ENCODE data around the gene NEDD8. TPM values are rescaled to one million over a fixed set of nuclear protein-coding genes. Genes with fewer than 3 reads are reported as not detected.
"Not testable (repeated sequence)": the region's sequence is repeated elsewhere in the genome, so short reads cannot be mapped to it uniquely, and the experiment has no call there.

Gene NEDD8
- total RNA-seq, 2 donors from 2014 or later, result 127 to 148 TPM

- H3K4me1 Mint-ChIP-seq (ENCODE audit: low read depth), result peaks cover 40% of the 10 kb centered on the region
- H3K27me3 Mint-ChIP-seq (ENCODE audit: low read depth); ATAC-seq (replicated peaks in 1 of 2); H3K9me3 Mint-ChIP-seq; H3K4me3 Mint-ChIP-seq; H3K36me3 Mint-ChIP-seq (ENCODE audit: insufficient read depth in 2 of 2); DNase-seq: not testable (repeated sequence)
- H3K27ac Mint-ChIP-seq, result peak overlapping the region; percentile 93
These were observed 15.3 kb downstream of the NEDD8 start for GRCh38 chr14:24216876-24217275.

- peaks cover 45% of the 10 kb centered on the region for H3K4me1 Mint-ChIP-seq (ENCODE audit: low read depth)
- DNase-seq (no peak), ATAC-seq (replicated peaks in 1 of 2) (no peak)
- peak overlapping the region; percentile 93 for H3K27ac Mint-ChIP-seq
- peak overlapping the region; percentile 79 to 91 for H3K4me3 Mint-ChIP-seq
- no peaks in the 10 kb centered on the region for H3K27me3 Mint-ChIP-seq (ENCODE audit: low read depth)
- H3K36me3 Mint-ChIP-seq (ENCODE audit: insufficient read depth in 2 of 2), result peaks cover 5% of the 10 kb centered on the region in 2 donors
- no peaks in the 10 kb centered on the region for H3K9me3 Mint-ChIP-seq
These were observed 15.8 kb downstream of the NEDD8 start for GRCh38 chr14:24216345-24216699.

- DNase-seq (peak; percentile 88 to 89), ATAC-seq (replicated peaks in 1 of 2) (peak; percentile 76 to 77)
- peaks cover 5 to 9% of the 10 kb centered on the region in 2 donors for H3K36me3 Mint-ChIP-seq (ENCODE audit: insufficient read depth in 2 of 2)
- peaks cover 50% of the 10 kb centered on the region for H3K4me1 Mint-ChIP-seq (ENCODE audit: low read depth)
- H3K9me3 Mint-ChIP-seq, result no peaks in the 10 kb centered on the region
- H3K4me3 Mint-ChIP-seq, result peak within 1 kb of the TSS; percentile 79 to 91
- H3K27ac Mint-ChIP-seq, result peak within 1 kb of the TSS; percentile 93
- no peaks in the 10 kb centered on the region for H3K27me3 Mint-ChIP-seq (ENCODE audit: low read depth)
These were observed 16.4 kb downstream of the NEDD8 start, which contains the start of gene MDP1 for GRCh38 chr14:24215495-24216344. Gene MDP1 (minus strand): TSS chr14:24216066. CDS start chr14:24215955, 111 bp downstream.

DNA sequence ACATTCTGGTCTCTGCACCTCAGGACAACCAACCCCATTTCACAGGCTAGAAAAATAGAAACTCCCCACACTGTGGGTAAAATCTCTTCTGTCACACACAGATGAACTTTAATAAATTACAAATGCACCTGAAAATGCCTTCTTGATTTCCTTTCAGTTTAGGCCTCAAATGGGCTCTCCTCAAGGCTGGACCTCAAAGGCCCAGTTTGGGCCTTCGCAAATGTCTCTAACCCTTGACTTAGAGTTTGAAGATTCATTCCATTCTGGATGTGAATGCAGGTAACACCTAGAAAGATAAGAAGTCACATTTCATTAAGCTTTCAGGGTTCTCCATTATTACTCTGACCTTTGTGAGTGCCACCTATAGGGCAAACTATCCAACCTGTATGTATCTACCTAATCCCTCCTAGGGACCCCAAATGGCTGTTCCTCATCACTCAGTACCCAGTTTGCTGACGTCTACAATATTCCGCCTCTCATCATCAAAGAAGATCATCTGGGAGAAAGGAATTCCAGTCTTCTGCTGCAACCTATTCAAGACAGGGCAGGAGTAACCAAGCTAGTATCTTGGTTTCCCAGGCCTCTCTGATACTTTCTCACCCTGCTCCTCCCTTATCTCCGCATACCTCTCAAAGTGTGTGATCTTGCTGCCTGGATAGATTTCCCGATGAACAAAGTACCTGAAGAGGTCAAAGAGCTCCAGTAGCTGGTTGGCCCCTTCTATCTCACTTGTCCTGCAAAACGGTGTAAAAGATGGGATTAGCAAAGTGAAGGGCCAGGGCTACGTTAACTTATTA, 18.1 kb downstream of the NEDD8 start:
- no peak for DNase-seq
- Mint-ChIP-seq H3K9me3 (no peaks in the 10 kb centered on the region), H3K4me3 (peak overlapping the region; percentile 79 to 91), H3K27ac (peak overlapping the region; percentile 93), H3K36me3 (ENCODE audit: insufficient read depth in 2 of 2) (peaks cover 13 to 16% of the 10 kb centered on the region in 2 donors), H3K27me3 (ENCODE audit: low read depth) (no peaks in the 10 kb centered on the region), H3K4me1 (ENCODE audit: low read depth) (peaks cover 58% of the 10 kb centered on the region)
- no peak for ATAC-seq (replicated peaks in 1 of 2)

DNA sequence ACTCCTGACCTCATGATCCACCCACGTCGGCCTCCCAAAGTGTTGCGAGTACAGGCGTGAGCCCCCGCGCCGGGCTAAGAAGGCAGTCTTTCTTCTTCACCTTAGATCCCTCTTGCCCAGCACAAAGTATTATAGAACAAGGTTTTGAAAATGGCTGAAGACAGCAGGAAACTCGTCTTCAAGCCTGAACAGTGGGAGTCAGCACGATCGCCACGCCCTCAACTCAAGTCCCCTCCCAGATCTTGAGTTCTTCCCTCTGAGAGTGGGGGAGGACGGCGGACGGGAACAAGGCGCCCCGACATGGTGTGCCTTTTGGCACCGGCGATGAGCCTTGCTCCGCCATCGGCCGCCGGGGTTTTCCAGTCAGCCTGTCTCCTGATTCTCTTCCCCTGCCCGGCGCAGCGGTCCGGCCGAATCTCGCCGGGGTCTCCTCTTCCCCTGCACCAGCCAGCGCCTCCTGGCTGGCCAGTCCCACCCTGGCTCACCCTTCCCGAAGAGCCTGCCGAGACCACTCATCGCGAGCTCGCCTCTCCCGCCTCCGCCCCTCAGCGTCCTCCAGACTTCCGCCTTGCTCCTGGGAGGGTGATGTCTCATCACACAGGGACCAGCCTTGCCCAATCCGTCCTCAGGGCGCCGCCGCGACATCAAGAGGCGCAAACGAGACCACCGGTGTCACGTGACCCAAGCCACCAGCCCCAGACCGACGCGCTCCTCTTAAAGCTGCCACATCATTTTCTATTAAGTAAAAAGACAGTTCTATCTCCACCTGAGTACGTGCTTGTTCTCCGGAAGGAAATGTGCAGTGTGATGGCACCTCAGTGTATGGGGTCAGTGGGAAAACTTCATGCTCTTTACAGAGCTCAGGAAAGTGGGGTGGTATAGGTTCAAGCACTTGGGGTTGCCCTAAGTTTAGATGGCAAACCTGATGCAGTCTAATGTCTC, 19.0 kb downstream of the NEDD8 start, which contains the start of gene CHMP4A:
CHMP4A (minus strand) TSS at position 565 of the 942 bp plus-strand sequence; CDS start at position 516, 49 bp downstream.
- DNase-seq (peak; percentile 96 to 98), ATAC-seq (replicated peaks in 1 of 2) (peak; percentile 86 to 88)
- Mint-ChIP-seq H3K4me1 (ENCODE audit: low read depth) (peaks cover 58% of the 10 kb centered on the region), H3K9me3 (no peaks in the 10 kb centered on the region), H3K27ac (peak within 1 kb of the TSS; percentile 93), H3K4me3 (peak within 1 kb of the TSS; percentile 79 to 91), H3K36me3 (ENCODE audit: insufficient read depth in 2 of 2) (peaks cover 13 to 19% of the 10 kb centered on the region in 2 donors), H3K27me3 (ENCODE audit: low read depth) (no peaks in the 10 kb centered on the region)

DNA sequence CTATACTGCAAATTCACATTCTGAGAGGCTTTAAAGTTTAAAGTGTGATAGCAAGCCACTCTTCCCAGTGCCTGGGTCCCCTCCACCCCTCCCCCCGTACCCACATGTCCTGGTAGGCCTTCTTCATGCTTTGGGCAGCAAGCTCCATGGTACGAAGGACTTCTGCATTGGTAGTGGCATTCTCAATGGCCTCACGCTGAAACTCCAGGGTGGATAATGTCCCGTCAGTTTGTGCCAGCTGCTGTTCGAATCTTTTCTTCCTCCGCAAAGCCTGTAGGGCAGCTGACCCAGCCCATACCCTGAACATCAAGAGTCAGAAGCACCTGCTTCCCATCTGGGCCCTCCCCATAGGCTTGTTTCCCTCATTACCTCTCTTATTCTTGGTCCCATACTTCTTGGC, 20.9 kb downstream of the NEDD8 start:
- H3K4me3 Mint-ChIP-seq, result no peak overlapping the region
- DNase-seq, result no peak
- peaks cover 18 to 33% of the 10 kb centered on the region in 2 donors for H3K36me3 Mint-ChIP-seq (ENCODE audit: insufficient read depth in 2 of 2)
- no peak for ATAC-seq (replicated peaks in 1 of 2)
- no peaks in the 10 kb centered on the region for H3K9me3 Mint-ChIP-seq
- H3K4me1 Mint-ChIP-seq (ENCODE audit: low read depth), result peaks cover 63% of the 10 kb centered on the region
- H3K27ac Mint-ChIP-seq, result no peak overlapping the region
- H3K27me3 Mint-ChIP-seq (ENCODE audit: low read depth), result no peaks in the 10 kb centered on the region

- H3K36me3 Mint-ChIP-seq (ENCODE audit: insufficient read depth in 2 of 2), result peaks cover 25 to 40% of the 10 kb centered on the region in 2 donors
- ATAC-seq (replicated peaks in 1 of 2) (no peak), DNase-seq (no peak)
- H3K4me3 Mint-ChIP-seq, result no peak overlapping the region
- peak overlapping the region; percentile 45 for H3K27ac Mint-ChIP-seq
- peaks cover 36% of the 10 kb centered on the region for H3K4me1 Mint-ChIP-seq (ENCODE audit: low read depth)
- H3K27me3 Mint-ChIP-seq (ENCODE audit: low read depth), result no peaks in the 10 kb centered on the region
- peaks cover 3 to 4% of the 10 kb centered on the region in 2 donors for H3K9me3 Mint-ChIP-seq
These were observed 24.5 kb downstream of the NEDD8 start for GRCh38 chr14:24207625-24208024.

- Mint-ChIP-seq H3K9me3 (peaks cover 3 to 5% of the 10 kb centered on the region in 2 donors), H3K36me3 (ENCODE audit: insufficient read depth in 2 of 2) (peaks cover 25 to 44% of the 10 kb centered on the region in 2 donors), H3K4me1 (ENCODE audit: low read depth) (peaks cover 31% of the 10 kb centered on the region), H3K27ac (peak overlapping the region; percentile 40), H3K27me3 (ENCODE audit: low read depth) (no peaks in the 10 kb centered on the region), H3K4me3 (no peak overlapping the region)
- ATAC-seq (replicated peaks in 1 of 2), result peak in 1 of 2 donors; percentile 41
- no peak for DNase-seq
These were observed 25.0 kb downstream of the NEDD8 start for GRCh38 chr14:24207104-24207551.

DNA sequence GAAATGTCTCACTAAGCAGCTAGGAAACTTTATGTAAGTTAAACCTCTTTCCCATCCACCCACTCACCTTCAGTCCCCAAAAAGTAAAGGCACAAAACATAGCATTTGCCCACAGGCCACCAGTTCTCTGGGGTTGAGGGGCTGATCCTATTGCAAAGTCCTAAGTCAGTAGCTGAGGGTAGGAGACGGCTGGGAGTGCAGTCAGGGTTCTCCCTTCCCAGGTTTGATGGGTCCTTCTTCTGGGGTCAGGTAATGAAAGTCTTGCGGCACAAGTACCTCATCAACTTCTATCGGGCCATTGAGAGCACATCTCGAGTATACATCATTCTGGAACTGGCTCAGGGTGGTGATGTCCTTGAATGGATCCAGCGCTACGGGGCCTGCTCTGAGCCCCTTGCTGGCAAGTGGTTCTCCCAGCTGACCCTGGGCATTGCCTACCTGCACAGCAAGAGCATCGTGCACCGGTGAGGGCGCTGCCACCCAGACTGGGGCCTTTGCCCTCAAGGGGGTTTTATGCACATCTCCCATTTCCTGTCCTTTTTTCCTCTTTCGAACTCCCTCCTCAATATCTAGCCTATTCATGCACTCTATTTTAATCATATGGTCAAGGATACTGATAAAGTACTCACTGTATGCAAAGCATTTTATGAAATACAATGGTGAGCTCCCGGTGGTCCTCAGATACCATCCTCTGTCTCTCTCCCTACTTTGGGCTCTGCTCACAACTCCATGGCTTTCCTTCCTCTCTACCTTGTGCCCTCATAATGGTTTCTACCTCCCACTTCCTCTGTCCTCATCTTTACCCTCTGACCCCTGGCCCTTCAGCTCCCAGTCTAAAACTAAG, 25.7 kb downstream of the NEDD8 start:
- peaks cover 24% of the 10 kb centered on the region for H3K4me1 Mint-ChIP-seq (ENCODE audit: low read depth)
- H3K4me3 Mint-ChIP-seq, result no peak overlapping the region
- peaks cover 27 to 47% of the 10 kb centered on the region in 2 donors for H3K36me3 Mint-ChIP-seq (ENCODE audit: insufficient read depth in 2 of 2)
- H3K9me3 Mint-ChIP-seq, result peaks cover 6 to 7% of the 10 kb centered on the region in 2 donors
- no peak for DNase-seq
- H3K27me3 Mint-ChIP-seq (ENCODE audit: low read depth), result no peaks in the 10 kb centered on the region
- ATAC-seq (replicated peaks in 1 of 2), result no peak
- H3K27ac Mint-ChIP-seq, result peak overlapping the region; percentile 40

DNA sequence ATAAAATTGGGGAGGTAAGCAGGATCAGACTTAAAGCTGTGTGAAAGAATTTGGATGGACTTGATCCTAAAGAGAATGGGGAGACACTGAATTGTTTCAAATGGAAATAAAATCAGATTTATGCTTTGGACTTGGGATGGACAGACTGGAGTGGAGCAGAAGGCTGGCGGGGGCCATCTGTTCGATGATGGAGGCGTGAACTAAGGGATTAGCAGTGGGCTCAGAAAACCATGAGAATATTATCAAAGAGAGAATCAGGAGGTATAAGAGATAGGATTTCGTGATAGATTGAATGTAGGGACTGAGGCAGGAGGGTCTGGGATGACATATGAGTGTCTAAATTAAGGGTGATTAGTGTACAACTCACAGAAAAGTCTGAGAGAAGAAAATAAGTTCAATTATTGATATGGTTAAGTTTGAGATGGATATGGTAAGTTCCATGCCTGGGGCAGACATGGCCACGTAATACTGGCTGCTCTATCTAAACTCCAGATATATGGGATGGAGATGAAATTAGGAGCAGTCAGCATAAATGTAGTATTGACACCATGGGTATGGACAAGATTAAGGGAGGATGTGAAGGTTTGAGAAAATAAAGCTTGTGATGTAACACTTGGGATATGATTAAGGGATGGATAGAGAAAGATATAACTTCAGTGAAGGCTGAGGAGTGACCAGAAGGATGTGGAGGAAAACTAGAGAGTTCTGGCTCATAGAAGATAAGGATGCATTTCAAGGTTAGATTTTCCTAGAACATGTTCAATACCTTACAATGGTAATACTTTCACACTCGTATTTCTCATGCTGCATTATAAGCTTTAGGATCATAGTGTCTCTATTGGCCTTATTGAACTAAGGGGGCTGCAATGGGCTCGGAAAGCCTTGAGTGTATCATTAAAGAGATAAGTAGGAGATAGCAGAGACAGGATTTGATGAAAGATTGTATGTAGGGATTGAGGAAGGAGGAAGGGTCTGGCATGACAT, 27.7 kb downstream of the NEDD8 start:
- Mint-ChIP-seq H3K27ac (no peak overlapping the region), H3K4me1 (ENCODE audit: low read depth) (peaks cover 11% of the 10 kb centered on the region), H3K9me3 (peaks cover 6 to 10% of the 10 kb centered on the region in 2 donors)

More for the DNA sequence above, 27.7 kb downstream of the NEDD8 start:
- ATAC-seq (replicated peaks in 1 of 2), result no peak
- H3K4me3 Mint-ChIP-seq, result no peak overlapping the region
- no peak for DNase-seq
- no peaks in the 10 kb centered on the region for H3K27me3 Mint-ChIP-seq (ENCODE audit: low read depth)
- peaks cover 24 to 40% of the 10 kb centered on the region in 2 donors for H3K36me3 Mint-ChIP-seq (ENCODE audit: insufficient read depth in 2 of 2)

All from activated T-cell treated with anti-CD3 and anti-CD28 coated beads, Interleukin-2, amount 50 U/mL, for 72 hours (primary cell).